ENCODE measurements around the gene DCLK1. TPM values are rescaled to one million over a fixed set of nuclear protein-coding genes. Genes with fewer than 3 reads are reported as not detected.

The DCLK1 gene
- total RNA-seq, 6 experiments from 2014 or later, result 0.07 to 0.12 (median 0.10) TPM; not detected in 2

- H3K9me3 ChIP-seq, result no peaks in the 10 kb centered on the region
- H3K36me3 ChIP-seq, result no peaks in the 10 kb centered on the region
- H3K4me3 ChIP-seq, result no peak overlapping the region
- DNase-seq, result peak in 1 of 3 donors; percentile 46
- intact Hi-C loops (cut with DNase I), result no loop called here
- H3K4me1 ChIP-seq, result no peaks in the 10 kb centered on the region
- no peak overlapping the region for H3K27ac ChIP-seq
- ATAC-seq, result peak; percentile 53 to 77 (median 64)
- 21% methylated on average over 12 of the region's 12 CpGs for WGBS (ENCODE audit: insufficient coverage, low coverage, low lambda C conversion rate, missing lambda C conversion rate)
- no peaks in the 10 kb centered on the region for H3K27me3 ChIP-seq
- TF ChIP-seq POLR2A (IDR thresholded peaks at IDR 0.05), result no peak
- TF ChIP-seq CTCF (IDR thresholded peaks at IDR 0.05), result peak; percentile 15 to 39 (median 32)
These were observed 177.5 kb downstream of the DCLK1 start for GRCh38 chr13:35953537-35954206.

- intact Hi-C loops (cut with DNase I), result no loop called here
- TF ChIP-seq POLR2A (IDR thresholded peaks at IDR 0.05) (no peak), CTCF (IDR thresholded peaks at IDR 0.05) (no peak)
- ATAC-seq (no peak), DNase-seq (no peak)
- H3K9me3 ChIP-seq, result no peaks in the 10 kb centered on the region
- H3K4me1 ChIP-seq, result no peaks in the 10 kb centered on the region
- no peak overlapping the region for H3K27ac ChIP-seq
- H3K4me3 ChIP-seq, result no peak overlapping the region
- 27% methylated on average over 4 of the region's 4 CpGs for WGBS (ENCODE audit: insufficient coverage, low coverage, low lambda C conversion rate, missing lambda C conversion rate)
- no peaks in the 10 kb centered on the region for H3K27me3 ChIP-seq
- H3K36me3 ChIP-seq, result no peaks in the 10 kb centered on the region
These were observed 183.9 kb downstream of the DCLK1 start for GRCh38 chr13:35947315-35947714.

- no peaks in the 10 kb centered on the region for H3K9me3 ChIP-seq
- H3K4me3 ChIP-seq, result no peak overlapping the region
- ATAC-seq, result no peak
- no peaks in the 10 kb centered on the region for H3K36me3 ChIP-seq
- no peaks in the 10 kb centered on the region for H3K4me1 ChIP-seq
- DNase-seq, result no peak
- no peaks in the 10 kb centered on the region for H3K27me3 ChIP-seq
- no peak for TF ChIP-seq CTCF (IDR thresholded peaks at IDR 0.05)
- TF ChIP-seq POLR2A (IDR thresholded peaks at IDR 0.05), result no peak
- WGBS (ENCODE audit: insufficient coverage, low coverage, low lambda C conversion rate, missing lambda C conversion rate), result 47% methylated on average over 3 of the region's 4 CpGs
- intact Hi-C loops (cut with DNase I), result no loop called here
- H3K27ac ChIP-seq, result no peak overlapping the region
These were observed 185.8 kb downstream of the DCLK1 start for GRCh38 chr13:35945368-35945767.

GRCh38 chr13:35941374-35941773 is 189.8 kb downstream of the DCLK1 start:
- Histone ChIP-seq H3K4me3 (no peak overlapping the region), H3K9me3 (no peaks in the 10 kb centered on the region), H3K4me1 (no peaks in the 10 kb centered on the region), H3K27ac (no peak overlapping the region), H3K36me3 (no peaks in the 10 kb centered on the region), H3K27me3 (no peaks in the 10 kb centered on the region)
- WGBS (ENCODE audit: insufficient coverage, low coverage, low lambda C conversion rate, missing lambda C conversion rate), result 94% methylated on average over 3 of the region's 10 CpGs
- ATAC-seq (no peak), DNase-seq (no peak)
- TF ChIP-seq CTCF (IDR thresholded peaks at IDR 0.05), result no peak
- no peak for TF ChIP-seq POLR2A (IDR thresholded peaks at IDR 0.05)
- intact Hi-C loops (cut with DNase I), result no loop called here

All from right lobe of liver (tissue), 6 donors.